ENCODE results near the gene EN2.

- TF ChIP-seq, protein P1, sequence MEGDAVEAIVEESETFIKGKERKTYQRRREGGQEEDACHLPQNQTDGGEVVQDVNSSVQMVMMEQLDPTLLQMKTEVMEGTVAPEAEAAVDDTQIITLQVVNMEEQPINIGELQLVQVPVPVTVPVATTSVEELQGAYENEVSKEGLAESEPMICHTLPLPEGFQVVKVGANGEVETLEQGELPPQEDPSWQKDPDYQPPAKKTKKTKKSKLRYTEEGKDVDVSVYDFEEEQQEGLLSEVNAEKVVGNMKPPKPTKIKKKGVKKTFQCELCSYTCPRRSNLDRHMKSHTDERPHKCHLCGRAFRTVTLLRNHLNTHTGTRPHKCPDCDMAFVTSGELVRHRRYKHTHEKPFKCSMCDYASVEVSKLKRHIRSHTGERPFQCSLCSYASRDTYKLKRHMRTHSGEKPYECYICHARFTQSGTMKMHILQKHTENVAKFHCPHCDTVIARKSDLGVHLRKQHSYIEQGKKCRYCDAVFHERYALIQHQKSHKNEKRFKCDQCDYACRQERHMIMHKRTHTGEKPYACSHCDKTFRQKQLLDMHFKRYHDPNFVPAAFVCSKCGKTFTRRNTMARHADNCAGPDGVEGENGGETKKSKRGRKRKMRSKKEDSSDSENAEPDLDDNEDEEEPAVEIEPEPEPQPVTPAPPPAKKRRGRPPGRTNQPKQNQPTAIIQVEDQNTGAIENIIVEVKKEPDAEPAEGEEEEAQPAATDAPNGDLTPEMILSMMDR (IDR thresholded peaks at IDR 0.05) = no peak
- TF ChIP-seq POLR2A (IDR thresholded peaks at IDR 0.05) = no peak
Measured at GRCh38 chr7:155444746-155445145, 13.2 kb upstream of the EN2 start.
